Fibroblast of lung (primary cell): ENCODE data around the gene ADD2.
"Not testable (repeated sequence)": the region's sequence is repeated elsewhere in the genome, so short reads cannot be mapped to it uniquely, and the experiment has no call there.

Experiments used
- EZH2 ChIP-seq: IDR thresholded peaks from 2 replicates; pipeline ENCODE4 v1.5.1; 2012; ENCODE audit warnings: low read length, control low read depth, mild to moderate bottlenecking; ENCODE audit errors: missing control alignments
- TF ChIP-seq, protein P1 (sequence below), 2 donors: IDR thresholded peaks in 1 of 2; conservative IDR thresholded peaks in 1 of 2; 1 replicate in 1 of 2; 2 replicates in 1 of 2; pipeline ENCODE4 v1.5.1; 2011 to 2012; ENCODE audit warnings: low read length in 2 of 2, control low read depth in 1 of 2, inconsistent platforms in 1 of 2, low read depth in 1 of 2, mild to moderate bottlenecking in 1 of 2

DNA sequence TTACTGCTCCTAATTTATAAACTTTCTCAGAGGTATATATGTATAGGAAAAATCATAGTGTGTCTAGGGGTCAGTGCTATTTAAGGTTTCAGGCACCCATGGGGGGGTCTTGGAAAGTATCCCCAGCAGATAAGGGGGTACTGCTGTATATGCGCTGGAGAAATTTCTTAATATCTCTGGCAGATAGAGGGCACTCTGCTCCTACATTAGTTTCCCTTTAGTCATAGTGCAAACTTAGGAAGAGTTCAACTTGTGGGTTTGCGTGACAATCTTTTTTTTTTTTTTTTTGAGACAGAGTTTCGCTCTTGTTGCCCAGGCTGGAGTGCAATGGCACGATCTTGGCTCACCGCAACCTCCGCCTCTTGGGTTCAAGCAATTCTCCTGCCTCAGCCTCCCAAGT lies 112.8 kb downstream of the ADD2 start:
- TF ChIP-seq, protein P1, sequence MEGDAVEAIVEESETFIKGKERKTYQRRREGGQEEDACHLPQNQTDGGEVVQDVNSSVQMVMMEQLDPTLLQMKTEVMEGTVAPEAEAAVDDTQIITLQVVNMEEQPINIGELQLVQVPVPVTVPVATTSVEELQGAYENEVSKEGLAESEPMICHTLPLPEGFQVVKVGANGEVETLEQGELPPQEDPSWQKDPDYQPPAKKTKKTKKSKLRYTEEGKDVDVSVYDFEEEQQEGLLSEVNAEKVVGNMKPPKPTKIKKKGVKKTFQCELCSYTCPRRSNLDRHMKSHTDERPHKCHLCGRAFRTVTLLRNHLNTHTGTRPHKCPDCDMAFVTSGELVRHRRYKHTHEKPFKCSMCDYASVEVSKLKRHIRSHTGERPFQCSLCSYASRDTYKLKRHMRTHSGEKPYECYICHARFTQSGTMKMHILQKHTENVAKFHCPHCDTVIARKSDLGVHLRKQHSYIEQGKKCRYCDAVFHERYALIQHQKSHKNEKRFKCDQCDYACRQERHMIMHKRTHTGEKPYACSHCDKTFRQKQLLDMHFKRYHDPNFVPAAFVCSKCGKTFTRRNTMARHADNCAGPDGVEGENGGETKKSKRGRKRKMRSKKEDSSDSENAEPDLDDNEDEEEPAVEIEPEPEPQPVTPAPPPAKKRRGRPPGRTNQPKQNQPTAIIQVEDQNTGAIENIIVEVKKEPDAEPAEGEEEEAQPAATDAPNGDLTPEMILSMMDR (conservative IDR thresholded peaks at IDR 0.05 in 1 of 2, IDR thresholded peaks at IDR 0.05 in 1 of 2; ENCODE audit: low read depth in 1 of 2, low read length in 2 of 2) = peak; percentile 36 to 38
- not testable (repeated sequence) for TF ChIP-seq EZH2
